ENCODE data around the gene EML6.

The EML6 gene

GRCh38 chr2:54952978-54953456, 229.6 kb downstream of the EML6 start:
- no peak for DNase-seq

GRCh38 chr2:54954158-54954557, 230.7 kb downstream of the EML6 start:
- no peak for DNase-seq

DNA sequence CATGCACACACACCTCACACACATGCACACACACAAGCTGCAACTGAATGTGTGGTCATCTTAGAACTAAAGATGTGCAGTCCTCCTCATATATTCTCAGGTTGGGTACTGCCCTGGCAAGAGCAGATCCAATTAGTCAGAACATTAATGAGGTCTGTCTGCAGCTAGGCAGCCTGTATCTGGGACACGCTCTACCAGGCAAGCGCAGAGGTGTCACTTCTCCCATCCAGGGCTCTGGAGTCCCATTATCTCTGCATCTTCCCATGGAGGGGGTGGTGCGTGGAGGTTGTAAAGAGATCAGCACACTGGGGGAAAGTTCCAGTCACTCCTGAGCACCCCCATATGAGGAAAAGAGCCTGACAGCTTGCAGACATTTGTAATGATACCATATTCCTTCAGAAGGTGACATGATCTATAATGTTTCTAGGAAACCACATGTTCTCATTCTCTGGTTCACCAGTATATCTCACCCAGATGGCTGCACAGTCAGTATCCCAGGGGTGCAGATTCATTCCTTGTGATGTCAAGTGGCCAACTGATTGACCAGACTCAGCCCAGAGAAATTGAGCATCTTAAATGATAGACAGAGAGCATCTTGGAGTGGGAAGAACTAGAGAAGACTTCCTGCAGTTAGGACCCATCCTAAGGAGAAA, 231.4 kb downstream of the EML6 start:
- no peak for DNase-seq

- DNase-seq: no peak
Measured at GRCh38 chr2:54955358-54956110, 232.1 kb downstream of the EML6 start.

DNA sequence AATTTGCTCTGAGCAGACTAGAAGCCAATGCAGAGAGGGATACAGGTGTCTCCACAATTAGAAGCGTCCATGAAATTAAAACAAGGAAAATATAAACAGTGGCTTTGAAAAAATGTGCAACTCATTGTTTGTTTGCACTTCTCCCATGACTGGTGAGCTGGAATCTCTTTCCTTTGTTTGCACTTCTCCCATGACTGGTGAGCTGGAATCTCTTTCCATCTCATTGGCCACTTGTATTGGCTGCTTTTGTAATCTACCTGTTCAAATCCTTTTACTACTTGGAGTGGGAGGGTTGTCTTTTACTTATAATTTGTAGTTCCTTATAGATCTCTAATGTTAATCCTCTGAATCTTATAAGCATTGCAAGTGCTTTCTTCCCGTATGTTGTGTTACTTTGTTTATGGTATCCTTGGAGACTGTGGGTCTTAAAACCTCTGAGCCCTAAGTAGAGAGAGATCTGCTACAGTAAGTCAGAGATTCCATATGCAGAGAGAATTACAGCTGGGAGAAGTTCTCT, 232.7 kb downstream of the EML6 start:
- DNase-seq: no peak

DNA sequence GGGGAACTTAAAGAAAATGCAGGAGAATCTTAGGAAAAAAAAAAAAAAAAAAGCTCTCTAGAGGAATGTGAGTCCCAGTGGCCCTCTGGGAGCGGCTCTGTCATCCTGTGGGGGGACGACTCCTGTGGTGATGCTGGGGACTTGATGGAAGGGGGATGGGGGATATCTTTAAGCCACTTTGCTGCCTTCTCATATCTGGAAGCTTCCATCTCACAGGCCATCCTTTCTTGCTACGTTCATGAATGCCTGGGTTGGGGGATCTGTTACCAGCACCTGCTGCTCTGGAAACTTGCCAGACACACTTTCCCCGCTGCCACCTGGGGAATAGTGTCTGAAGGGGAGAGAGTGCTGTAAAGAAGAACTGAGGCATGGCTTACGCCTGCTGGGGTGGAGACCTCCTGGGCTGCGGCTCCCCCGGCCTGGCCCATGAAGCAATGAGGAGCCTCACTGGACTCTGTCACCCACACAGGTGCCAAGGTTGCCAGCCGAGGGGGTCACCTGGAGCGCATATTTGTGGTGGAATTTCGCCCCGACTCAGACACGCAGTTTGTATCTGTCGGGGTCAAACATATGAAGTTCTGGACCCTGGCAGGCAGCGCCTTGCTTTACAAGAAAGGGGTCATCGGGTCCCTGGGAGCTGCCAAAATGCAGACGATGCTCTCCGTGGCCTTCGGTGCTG, 234.0 kb downstream of the EML6 start:
- no peak for DNase-seq

- no peak for DNase-seq
Measured at GRCh38 chr2:54958717-54959371, 235.4 kb downstream of the EML6 start.

GRCh38 chr2:54960164-54960563, 236.7 kb downstream of the EML6 start:
- DNase-seq: no peak

DNA sequence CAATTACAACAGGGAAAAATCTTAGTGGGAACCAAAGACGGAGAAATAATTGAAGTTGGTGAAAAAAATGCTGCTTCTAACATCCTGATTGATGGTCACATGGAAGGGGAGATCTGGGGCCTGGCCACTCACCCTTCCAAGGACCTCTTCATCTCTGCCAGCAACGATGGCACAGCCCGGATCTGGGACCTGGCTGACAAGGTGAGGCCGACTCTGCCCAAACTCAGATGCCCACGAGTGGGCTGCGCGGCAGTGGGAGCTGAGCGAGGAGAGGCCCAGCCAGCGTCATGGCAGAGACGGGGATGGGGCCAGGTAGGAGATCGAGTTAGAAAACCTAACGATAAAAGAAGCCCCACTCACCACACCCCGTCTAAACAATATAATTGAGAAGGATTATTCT, 239.0 kb downstream of the EML6 start:
- no peak for DNase-seq

DNA sequence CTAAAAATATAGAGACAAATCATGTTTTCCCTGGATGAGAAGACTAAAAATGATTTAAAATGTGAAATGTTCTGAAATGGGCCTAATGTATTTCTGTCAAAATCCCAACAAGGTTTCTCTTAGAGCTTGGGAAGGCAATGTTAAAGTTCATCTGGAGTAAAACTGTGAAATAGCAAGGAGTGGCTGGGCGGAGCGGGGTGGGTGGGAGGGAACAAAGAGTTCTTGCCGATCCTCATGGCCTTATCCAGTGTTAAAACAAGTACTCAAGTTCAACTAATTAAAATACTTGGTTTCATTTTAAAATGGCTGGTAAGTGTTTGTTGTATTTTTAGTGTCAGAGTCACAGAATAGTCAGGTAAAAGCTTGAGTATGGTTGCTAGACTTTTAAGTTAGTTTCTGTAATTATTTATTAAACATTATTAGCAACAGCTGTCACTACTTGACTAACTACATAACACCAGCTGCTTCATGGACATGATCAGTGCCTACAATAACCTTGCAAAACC, 239.5 kb downstream of the EML6 start:
- no peak for DNase-seq

GRCh38 chr2:54963476-54963875, 240.0 kb downstream of the EML6 start:
- no peak for DNase-seq

GRCh38 chr2:54964271-54964670, 240.8 kb downstream of the EML6 start:
- no peak for DNase-seq

- no peak for DNase-seq
Measured at GRCh38 chr2:54964816-54965215, 241.4 kb downstream of the EML6 start.

GRCh38 chr2:54965425-54965824, 242.0 kb downstream of the EML6 start:
- no peak for DNase-seq

GRCh38 chr2:54966165-54966832, 242.8 kb downstream of the EML6 start:
- DNase-seq: no peak

GRCh38 chr2:54966837-54967236, 243.4 kb downstream of the EML6 start:
- DNase-seq: no peak

- no peak for DNase-seq
Measured at GRCh38 chr2:54967269-54967668, 243.8 kb downstream of the EML6 start.

DNA sequence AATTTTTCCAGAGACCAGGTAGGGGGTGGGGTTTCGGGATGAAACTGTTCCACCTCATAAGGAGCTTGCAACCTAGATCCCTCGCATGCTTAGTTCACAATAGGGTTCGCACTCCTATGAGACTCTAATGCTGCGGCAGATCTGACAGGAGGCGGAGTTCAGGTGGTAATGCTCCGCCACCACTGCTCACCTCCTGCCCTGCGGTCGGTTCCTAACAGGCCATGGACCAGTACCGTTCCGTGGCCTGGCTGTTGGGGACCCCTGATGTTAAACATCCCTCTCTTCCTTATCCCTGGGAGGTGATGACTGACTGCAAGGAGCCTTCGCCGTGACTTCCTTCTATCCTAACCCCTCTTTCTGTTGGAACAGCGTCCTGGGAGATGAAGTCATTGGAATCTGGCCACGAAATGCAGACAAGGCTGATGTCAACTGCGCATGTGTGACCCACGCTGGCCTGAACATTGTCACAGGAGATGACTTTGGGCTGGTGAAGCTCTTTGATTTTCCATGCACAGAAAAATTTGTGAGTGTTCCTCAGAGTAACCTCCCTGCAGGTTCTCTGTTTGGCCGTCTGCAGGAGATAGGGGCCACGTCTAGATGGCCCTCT, 244.4 kb downstream of the EML6 start:
- no peak for DNase-seq

- no peak for DNase-seq
Measured at GRCh38 chr2:54968561-54969218, 245.2 kb downstream of the EML6 start.

GRCh38 chr2:54969295-54969939, 246.0 kb downstream of the EML6 start:
- DNase-seq: no peak

DNA sequence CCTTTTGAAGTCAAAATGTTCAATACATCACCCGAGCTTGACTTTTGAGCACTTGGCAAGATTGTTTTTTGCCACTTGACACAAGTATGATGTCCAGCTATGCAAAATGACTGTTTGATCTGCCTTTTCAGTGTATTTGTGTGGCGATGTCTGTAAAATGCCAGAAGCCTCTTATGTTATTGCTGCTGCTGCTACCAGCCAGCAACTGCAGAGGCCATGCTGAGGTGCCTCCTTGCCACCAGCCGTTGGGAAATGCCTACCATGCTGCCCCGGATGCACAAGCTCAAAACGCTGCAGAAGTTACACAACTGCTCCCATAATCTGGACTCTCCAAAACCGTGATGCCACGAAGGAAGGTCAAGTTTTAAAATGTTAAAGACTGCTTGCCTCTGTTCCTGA, 246.5 kb downstream of the EML6 start:
- DNase-seq: no peak

Data from CD4-positive, alpha-beta T cell treated with Interleukin-12 subunit alpha and Interleukin-12 subunit beta, for 1 hour (primary cell).